ENCODE data around the gene KLK11. TPM values are rescaled to one million over a fixed set of nuclear protein-coding genes. Genes with fewer than 3 reads are reported as not detected.

Gene KLK11, protein sequence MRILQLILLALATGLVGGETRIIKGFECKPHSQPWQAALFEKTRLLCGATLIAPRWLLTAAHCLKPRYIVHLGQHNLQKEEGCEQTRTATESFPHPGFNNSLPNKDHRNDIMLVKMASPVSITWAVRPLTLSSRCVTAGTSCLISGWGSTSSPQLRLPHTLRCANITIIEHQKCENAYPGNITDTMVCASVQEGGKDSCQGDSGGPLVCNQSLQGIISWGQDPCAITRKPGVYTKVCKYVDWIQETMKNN
- total RNA-seq, result not detected

DNA sequence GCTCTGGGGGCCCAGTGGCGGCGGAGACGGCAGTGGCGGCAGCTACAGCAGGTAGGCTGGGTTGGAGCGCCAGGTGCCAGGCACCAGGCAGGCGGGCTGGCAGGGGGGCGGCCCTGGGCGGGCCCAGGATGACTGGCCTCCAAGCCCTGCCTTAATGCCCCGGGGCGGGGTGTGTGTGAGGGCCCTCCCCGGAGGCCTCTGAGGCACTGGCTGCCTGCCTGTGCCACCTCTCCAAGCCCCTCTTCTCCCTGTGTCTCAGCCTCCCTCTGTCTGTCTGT is at the start of gene KLK11:
Gene KLK11 (minus strand): TSS at position 63 of the 278 bp plus-strand sequence. CDS start 985 bp downstream, outside the sequence.
- no peak for DNase-seq

GRCh38 chr19:51075998-51076397 is 49.6 kb upstream of the KLK11 start:
- DNase-seq, result no peak

- no peak for DNase-seq
Observed at GRCh38 chr19:51071095-51071405, 44.6 kb upstream of the KLK11 start.

DNA sequence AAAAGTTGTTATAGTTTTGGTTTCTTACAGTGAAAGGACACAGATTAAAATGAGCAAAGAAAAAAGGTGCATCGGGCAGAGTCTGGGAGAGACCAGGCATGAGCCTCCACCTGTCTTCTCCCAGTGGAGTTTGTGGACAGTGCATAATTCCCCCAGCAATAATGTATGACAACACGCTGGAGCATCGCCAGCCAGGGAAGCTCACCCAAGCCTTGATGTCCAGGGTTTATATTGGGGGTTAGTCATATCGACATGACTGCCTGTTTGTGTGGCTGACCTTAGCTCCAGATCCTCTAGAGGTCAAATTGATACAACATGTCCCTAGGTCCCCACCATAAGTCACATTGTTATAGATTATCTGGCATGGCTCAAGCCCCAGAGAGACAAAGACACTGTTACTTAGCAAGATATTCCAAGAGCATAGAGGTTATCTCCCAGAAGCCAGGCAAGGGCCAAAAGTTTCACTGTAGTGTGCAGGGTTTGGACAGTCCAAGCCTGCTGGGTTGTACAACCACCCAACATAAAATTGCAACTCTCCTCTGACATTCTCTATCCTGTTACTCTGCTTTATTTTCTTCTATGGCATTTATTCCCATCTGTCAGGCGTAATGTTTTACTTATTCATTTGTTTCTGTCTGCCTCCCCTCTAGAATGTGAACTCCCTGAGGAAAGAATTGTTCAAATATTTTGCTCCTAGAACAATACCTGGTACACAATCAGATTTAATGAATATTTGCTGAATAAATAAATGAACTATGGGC is 44.1 kb upstream of the KLK11 start:
- no peak for DNase-seq

DNA sequence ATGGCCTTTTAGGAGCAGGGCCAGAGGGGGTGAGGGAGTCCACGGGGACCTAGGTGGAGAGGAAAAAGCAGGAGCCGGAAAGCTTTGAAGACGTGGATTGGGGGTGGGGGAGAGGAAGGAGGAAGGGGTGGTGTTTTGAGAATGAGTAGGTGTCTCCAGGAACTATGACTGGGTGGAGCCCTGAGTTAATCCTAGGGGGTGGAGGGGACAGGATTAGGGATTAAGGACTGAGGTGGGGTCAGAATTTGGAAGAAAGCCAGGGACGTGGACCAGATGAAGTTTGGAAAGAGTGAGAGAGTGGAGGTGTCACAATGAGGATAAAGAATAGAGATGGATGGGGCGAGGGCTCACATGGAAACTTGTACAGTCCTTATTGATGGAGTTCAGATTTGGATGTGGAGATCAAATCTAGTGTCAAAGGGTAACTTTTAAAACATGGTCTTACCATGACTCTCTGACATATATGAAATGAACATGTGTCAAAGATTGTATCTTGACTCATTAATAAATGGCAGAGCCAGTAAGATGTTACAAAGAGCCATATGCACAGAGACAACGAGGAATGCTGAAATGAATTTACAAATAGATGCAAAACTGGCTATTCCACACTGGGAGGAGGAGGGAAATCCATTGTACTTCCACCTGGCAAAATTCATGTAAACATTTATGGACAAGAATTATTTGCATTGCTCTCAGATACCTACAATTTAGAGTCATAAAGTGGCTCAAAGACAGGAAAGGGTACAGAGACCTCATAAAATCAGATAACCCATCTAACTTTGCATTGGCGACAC is 40.2 kb upstream of the KLK11 start:
- no peak for DNase-seq

- no peak for DNase-seq
Observed at GRCh38 chr19:51065221-51065960, 39.0 kb upstream of the KLK11 start.

DNA sequence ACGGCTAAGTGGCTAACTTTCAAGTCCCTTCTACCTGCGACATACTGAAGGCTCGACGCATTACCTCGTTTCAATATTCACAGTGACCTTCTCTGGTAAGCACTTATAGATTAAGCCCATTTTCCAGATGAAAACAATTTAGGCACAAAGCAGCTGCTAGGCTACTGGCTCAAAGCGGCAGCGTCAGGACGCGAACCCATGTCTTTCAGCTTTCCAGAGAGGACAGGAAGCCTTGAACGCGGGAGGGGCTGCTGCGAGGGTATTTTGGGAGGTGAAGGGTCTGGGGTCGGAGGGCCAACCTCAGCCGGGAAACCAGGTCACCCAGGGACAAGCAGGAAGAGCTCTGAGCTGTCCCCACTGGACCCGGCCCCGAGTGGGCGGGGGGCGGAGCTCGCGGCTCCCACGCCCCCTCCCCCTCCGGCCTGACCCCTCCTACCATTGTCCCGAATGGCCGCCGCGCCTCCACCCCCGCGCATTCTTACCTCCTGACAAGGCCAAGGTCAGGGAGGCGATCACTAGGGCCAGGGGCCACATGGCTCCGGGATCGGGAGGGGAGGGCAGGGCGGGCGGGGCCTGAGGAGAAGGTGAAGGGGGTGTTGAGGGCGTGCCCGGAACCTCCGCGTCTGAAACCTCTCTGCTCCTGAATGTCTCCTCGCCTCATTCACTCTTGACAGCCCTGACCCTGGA is 38.3 kb upstream of the KLK11 start, which contains the start of gene KLK13:
Gene KLK13 (minus strand): TSS at position 559 of the 687 bp plus-strand sequence. CDS start 25 bp downstream, at position 534.
- no peak for DNase-seq

DNA sequence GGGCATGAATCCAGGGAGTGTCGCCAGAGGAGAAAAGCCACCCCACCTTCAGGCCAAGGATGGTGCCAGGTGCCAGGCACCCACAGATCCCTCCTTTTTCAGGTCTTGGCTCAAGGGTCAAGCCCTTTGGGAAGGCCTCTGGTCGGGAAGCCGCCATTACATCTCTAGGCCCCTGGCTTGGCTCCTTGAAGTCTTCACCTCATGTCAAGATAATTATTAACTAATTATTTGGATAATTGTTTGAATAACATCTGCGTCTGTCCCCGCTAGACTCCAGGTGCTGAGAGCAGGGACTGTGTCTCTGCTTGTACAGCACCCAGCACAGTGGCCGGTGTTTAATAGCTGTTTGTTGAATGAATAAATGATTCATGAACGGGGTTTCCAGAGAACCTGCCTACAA is 37.2 kb upstream of the KLK11 start:
- DNase-seq, result no peak

GRCh38 chr19:51060973-51061372 is 34.6 kb upstream of the KLK11 start:
- DNase-seq, result no peak

DNA sequence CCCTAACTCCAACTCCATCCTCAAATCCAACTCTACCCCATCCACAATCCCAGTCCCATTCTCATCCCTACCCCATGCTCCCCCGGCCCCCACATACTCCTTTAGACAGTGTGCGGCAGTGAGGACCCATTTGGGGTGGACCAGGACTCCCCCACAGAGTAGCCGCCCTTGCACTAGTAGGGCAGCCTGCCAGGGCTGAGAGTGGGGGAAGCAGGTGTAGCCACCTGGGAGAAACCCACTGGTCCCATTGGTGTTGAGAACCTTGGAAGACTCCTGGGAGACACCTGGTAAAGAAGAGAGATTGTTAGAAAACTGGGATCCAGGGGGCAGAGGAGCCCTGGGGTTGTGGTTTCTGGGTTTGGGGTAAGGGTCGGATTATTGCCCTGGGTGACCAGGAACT is 33.9 kb upstream of the KLK11 start:
- DNase-seq, result no peak

DNA sequence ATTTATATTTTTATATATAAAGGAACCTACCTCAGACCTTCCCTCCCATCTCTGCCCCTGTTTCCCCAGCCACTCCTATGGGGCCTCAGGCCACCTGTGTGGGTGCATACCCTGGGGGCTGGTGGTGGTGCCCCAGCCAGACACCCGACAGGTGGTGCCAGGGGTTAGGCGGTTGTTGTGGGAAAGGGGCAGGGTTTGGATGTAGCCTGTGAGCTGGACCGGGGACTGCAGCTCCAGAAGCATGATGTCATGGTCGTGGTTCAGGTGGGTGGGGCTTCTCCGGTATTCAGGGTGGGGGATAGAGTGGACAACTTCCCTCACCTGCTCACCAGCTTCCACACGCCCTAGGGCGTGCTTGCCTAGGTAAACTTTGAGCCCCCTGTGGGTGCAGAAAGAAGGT is 33.3 kb upstream of the KLK11 start:
- DNase-seq, result no peak

- no peak for DNase-seq
Observed at GRCh38 chr19:51055866-51056265, 29.4 kb upstream of the KLK11 start.

GRCh38 chr19:51047031-51047335 is 20.6 kb upstream of the KLK11 start:
- no peak for DNase-seq

DNA sequence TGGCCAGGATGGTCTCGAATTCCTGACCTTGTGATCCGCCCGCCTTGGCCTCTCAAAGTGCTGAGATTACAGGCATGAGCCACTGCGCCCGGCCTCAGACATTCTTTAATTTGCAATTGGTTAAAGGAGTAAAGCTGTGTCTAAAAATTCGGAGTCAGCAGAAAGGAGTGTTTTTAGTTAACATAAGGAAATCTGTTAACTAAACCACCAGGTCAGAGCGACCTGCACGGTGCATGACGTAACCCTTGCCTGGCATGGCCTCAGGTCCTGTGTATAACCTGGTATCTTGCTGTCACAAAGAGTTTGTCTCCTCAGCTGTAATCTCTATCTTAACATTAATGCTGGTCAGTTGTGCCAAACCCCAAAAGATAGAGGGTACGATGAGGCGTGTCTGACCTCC is 17.9 kb upstream of the KLK11 start:
- no peak for DNase-seq

DNA sequence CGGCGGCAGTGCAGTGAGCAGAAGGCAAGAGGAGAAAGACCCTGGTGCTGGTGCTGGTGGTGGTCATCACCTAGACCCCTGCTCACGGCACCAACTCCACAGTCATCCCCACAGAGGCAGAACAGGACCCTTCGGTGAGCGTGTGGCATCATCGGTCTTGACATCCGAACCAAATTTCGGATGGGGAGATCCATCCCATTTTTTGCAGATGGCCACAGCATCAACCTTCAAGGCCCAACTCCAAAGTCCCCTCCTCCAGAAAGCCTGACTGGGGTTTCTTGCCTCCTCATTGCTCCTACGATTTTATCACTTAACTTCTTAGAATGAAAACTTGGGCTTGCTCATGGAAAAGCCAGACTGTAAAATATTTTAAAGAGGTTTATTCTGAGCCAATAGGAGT is 17.1 kb upstream of the KLK11 start:
- DNase-seq, result no peak

DNA sequence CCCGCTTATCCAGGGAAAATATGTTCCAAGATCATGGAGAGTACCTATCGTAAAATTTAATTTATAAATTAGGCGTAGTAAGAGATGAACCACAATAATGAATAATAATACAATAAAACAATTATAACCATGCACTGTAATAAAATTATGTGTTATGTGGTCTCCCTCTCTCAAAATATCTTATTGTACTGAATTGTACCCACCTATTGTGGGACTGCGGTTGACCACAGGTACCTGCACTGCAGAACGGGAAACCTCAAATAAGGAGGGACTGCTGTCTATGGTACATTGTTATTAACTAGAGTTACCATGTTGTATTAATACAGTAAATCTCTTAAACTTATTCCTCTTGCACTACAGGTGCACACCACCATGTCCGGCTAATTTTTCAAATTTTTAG is 13.7 kb upstream of the KLK11 start:
- DNase-seq, result no peak

- DNase-seq, result no peak
Observed at GRCh38 chr19:51036519-51036918, 10.1 kb upstream of the KLK11 start.

- no peak for DNase-seq
Observed at GRCh38 chr19:51034704-51035103, 8.3 kb upstream of the KLK11 start, which contains the start of gene KLK12. Gene KLK12, minus strand, starts transcription at chr19:51035002. Its CDS starts 381 bp downstream, at chr19:51034621.

DNA sequence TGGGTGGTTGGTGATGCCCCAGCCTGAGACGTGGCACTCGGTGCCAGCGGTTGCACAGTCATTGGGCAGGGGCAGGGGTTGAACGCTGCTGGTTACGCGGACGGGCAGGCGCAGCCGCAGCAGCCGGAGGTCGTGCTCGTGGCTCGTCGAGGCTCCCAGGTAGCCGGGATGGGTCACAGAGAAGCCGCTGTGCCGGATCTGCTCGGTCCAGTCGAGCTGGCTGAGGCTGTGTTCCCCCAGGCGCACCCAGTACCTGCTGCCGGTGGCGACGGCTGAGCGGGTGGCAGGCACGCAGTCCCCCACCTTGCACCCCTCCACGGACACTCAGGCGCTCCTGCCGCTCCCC is 5.4 kb upstream of the KLK11 start:
- DNase-seq, result no peak

GRCh38 chr19:51031220-51031879 is 4.9 kb upstream of the KLK11 start:
- no peak for DNase-seq

DNA sequence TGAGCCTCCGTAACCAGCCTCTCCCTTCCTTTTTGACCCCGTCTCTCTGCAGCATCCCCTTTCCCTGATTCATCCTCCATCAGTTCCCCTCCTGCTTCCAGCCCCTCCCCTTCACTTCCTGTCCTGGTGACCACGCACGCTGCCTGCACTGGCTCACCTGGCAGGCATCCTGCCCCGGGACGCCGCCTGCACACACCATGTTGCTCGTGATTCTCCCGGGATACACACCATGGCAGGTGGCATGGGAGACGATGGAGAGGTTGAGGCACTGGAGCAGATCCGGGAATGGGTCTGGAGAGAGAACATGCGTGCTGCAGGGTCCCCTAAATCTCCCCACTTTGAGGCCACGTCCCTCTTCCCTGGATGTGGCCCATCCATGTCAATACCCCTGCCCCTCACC is 4.2 kb upstream of the KLK11 start:
- DNase-seq, result no peak

DNA sequence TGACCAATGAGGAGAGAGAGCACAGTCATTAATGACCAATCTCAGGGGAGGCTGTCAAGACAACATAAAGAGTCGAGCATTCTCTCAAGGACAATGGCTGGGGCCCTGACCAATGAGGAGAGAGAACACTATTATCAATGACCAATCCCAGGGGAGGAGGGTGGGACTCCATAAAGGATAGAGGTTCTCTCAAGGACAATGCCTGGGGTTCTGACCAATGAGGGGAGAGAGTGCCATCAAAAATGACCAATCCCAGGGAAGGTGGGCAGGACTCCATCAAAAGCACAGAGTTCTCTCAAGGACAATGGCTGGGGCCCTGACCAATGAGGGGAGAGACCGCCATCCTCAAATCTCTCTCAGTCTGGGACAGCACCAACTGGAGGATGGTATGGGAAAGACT is 3.3 kb upstream of the KLK11 start:
- DNase-seq, result no peak

All from effector CD4-positive, alpha-beta T cell (primary cell).